ENCODE measurements around the gene SDHD. TPM values are rescaled to one million over a fixed set of nuclear protein-coding genes. Genes with fewer than 3 reads are reported as not detected.

Gene SDHD
- total RNA-seq, 1 experiment from 2014 or later: 98.9 TPM

- Mint-ChIP-seq H3K27me3 (ENCODE audit: low read depth) (no peaks in the 10 kb centered on the region), H3K36me3 (peaks cover 70% of the 10 kb centered on the region), H3K9me3 (no peaks in the 10 kb centered on the region), H3K4me1 (no peaks in the 10 kb centered on the region), H3K27ac (no peak overlapping the region), H3K4me3 (no peak overlapping the region)
- ATAC-seq: no peak
- TF ChIP-seq JUN (CRISPR knock-in tag; IDR thresholded peaks at IDR 0.05): no peak
- no peak for TF ChIP-seq USF2 (CRISPR knock-in tag; IDR thresholded peaks at IDR 0.05)
- TF ChIP-seq CTCF (IDR thresholded peaks at IDR 0.05): no peak
- TF ChIP-seq CREM (CRISPR knock-in tag; IDR thresholded peaks at IDR 0.05): no peak
- no peak for TF ChIP-seq FOXK1 (CRISPR knock-in tag; IDR thresholded peaks at IDR 0.05)
- no peak for TF ChIP-seq GRHL2 (CRISPR knock-in tag; IDR thresholded peaks at IDR 0.05; ENCODE audit: insufficient replicate concordance, severe bottlenecking)
- no peak for TF ChIP-seq SMAD4 (CRISPR knock-in tag; IDR thresholded peaks at IDR 0.05)
- no peak for TF ChIP-seq NR3C1 (CRISPR knock-in tag; conservative IDR thresholded peaks at IDR 0.05; ENCODE audit: low read depth)
- TF ChIP-seq ZNF219 (CRISPR knock-in tag; IDR thresholded peaks at IDR 0.05; ENCODE audit: borderline replicate concordance): no peak
- POLR2A ChIA-PET: no interaction called here
- CTCF ChIA-PET: no interaction called here
- no peak for DNase-seq (ENCODE audit: low spot score)
Measured at GRCh38 chr11:112042161-112042960, 44.3 kb upstream of the SDHD start.

GRCh38 chr11:112042961-112043304 lies 43.7 kb upstream of the SDHD start:
- ATAC-seq: no peak

GRCh38 chr11:112044961-112045360 lies 41.7 kb upstream of the SDHD start:
- no peak for ATAC-seq
- no peak for TF ChIP-seq SMAD3 (CRISPR knock-in tag; IDR thresholded peaks at IDR 0.05; ENCODE audit: borderline replicate concordance)
- TF ChIP-seq ATF3 (CRISPR knock-in tag; conservative IDR thresholded peaks at IDR 0.05): no peak
- TF ChIP-seq ATF2 (CRISPR knock-in tag; IDR thresholded peaks at IDR 0.05; ENCODE audit: borderline replicate concordance, low read depth): no peak
- TF ChIP-seq ZNF396 (CRISPR knock-in tag; IDR thresholded peaks at IDR 0.05; ENCODE audit: borderline replicate concordance): no peak
- no peak for TF ChIP-seq CDX4 (CRISPR knock-in tag; IDR thresholded peaks at IDR 0.05; ENCODE audit: borderline replicate concordance)
- TF ChIP-seq ZNF532 (CRISPR knock-in tag; IDR thresholded peaks at IDR 0.05; ENCODE audit: borderline replicate concordance): no peak
- no peak for TF ChIP-seq TEAD4 (CRISPR knock-in tag; IDR thresholded peaks at IDR 0.05)

More at GRCh38 chr11:112042961-112043304, 43.7 kb upstream of the SDHD start:
- no peaks in the 10 kb centered on the region for H3K4me1 Mint-ChIP-seq
- no peaks in the 10 kb centered on the region for H3K27me3 Mint-ChIP-seq (ENCODE audit: low read depth)
- no peak for DNase-seq (ENCODE audit: low spot score)
- ChIA-PET POLR2A (no interaction called here), CTCF (no interaction called here)
- peaks cover 68% of the 10 kb centered on the region for H3K36me3 Mint-ChIP-seq
- no peaks in the 10 kb centered on the region for H3K9me3 Mint-ChIP-seq
- no peak overlapping the region for H3K27ac Mint-ChIP-seq
- TF ChIP-seq USF2 (CRISPR knock-in tag; IDR thresholded peaks at IDR 0.05) (no peak), NFE2L1 (CRISPR knock-in tag; IDR thresholded peaks at IDR 0.05) (no peak), ZNF396 (CRISPR knock-in tag; IDR thresholded peaks at IDR 0.05; ENCODE audit: borderline replicate concordance) (no peak), ZBTB21 (CRISPR knock-in tag; IDR thresholded peaks at IDR 0.05; ENCODE audit: borderline replicate concordance) (no peak), TEAD1 (CRISPR knock-in tag; IDR thresholded peaks at IDR 0.05) (no peak), PRRX2 (CRISPR knock-in tag; IDR thresholded peaks at IDR 0.05) (no peak)
- no peak overlapping the region for H3K4me3 Mint-ChIP-seq

More at GRCh38 chr11:112044961-112045360, 41.7 kb upstream of the SDHD start:
- Mint-ChIP-seq H3K9me3 (no peaks in the 10 kb centered on the region), H3K27ac (no peak overlapping the region; the same call in 1 of the 2 replicates), H3K36me3 (peaks cover 70% of the 10 kb centered on the region), H3K27me3 (ENCODE audit: low read depth) (no peaks in the 10 kb centered on the region), H3K4me1 (no peaks in the 10 kb centered on the region), H3K4me3 (no peak overlapping the region)
- ChIA-PET CTCF (no interaction called here), POLR2A (interaction anchor here (0.6 kb wide), 1 partner anchor 9 kb away, joined by 3 read pairs; no protein-coding TSS in a partner anchor)
- no peak for DNase-seq (ENCODE audit: low spot score)
